ENCODE measurements around the gene PPBP. TPM values are rescaled to one million over a fixed set of nuclear protein-coding genes. Genes with fewer than 3 reads are reported as not detected.

The PPBP gene
- total RNA-seq, 1 experiment from 2014 or later: not detected

GRCh38 chr4:73998040-73999011 is 10.3 kb upstream of the PPBP start, which contains the start of gene CXCL5 (continued):
- TF ChIP-seq ERG (CRISPR knock-in tag; IDR thresholded peaks at IDR 0.05): no peak
- TF ChIP-seq ATF3 (CRISPR knock-in tag; conservative IDR thresholded peaks at IDR 0.05): no peak
- no peak for TF ChIP-seq PRDM15 (CRISPR knock-in tag; IDR thresholded peaks at IDR 0.05)
- TF ChIP-seq ZNF121 (CRISPR knock-in tag; IDR thresholded peaks at IDR 0.05): peak; percentile 81; the same call in 1 of the 2 replicates
- TF ChIP-seq NFYB (CRISPR knock-in tag; conservative IDR thresholded peaks at IDR 0.05; ENCODE audit: low read depth): no peak
- peak; percentile 95 for TF ChIP-seq MAX (CRISPR knock-in tag; IDR thresholded peaks at IDR 0.05)
- peak; percentile 52; the same call in 1 of the 2 replicates for TF ChIP-seq USF1 (CRISPR knock-in tag; IDR thresholded peaks at IDR 0.05)
- TF ChIP-seq FOXK1 (CRISPR knock-in tag; IDR thresholded peaks at IDR 0.05): no peak
- TF ChIP-seq JUN (CRISPR knock-in tag; IDR thresholded peaks at IDR 0.05): no peak
- no peak for TF ChIP-seq ATF2 (CRISPR knock-in tag; IDR thresholded peaks at IDR 0.05; ENCODE audit: borderline replicate concordance, low read depth)
- no peak for TF ChIP-seq ZNF512 (CRISPR knock-in tag; IDR thresholded peaks at IDR 0.05; ENCODE audit: borderline replicate concordance)
- no peak for TF ChIP-seq HMGA2 (CRISPR knock-in tag; IDR thresholded peaks at IDR 0.05)
- TF ChIP-seq TEAD4 (CRISPR knock-in tag; IDR thresholded peaks at IDR 0.05): peak; percentile 45; the same call in 1 of the 2 replicates
- no peak for TF ChIP-seq CREB1 (CRISPR knock-in tag; IDR thresholded peaks at IDR 0.05)
- TF ChIP-seq ZNF232 (CRISPR knock-in tag; IDR thresholded peaks at IDR 0.05): peak; percentile 61; the same call in 1 of the 2 replicates
- TF ChIP-seq TEAD1 (CRISPR knock-in tag; IDR thresholded peaks at IDR 0.05): peak; percentile 66; the same call in 1 of the 2 replicates
- TF ChIP-seq CDX4 (CRISPR knock-in tag; IDR thresholded peaks at IDR 0.05; ENCODE audit: borderline replicate concordance): no peak
- peak; percentile 29; the same call in 1 of the 2 replicates for TF ChIP-seq MYBL2 (CRISPR knock-in tag; IDR thresholded peaks at IDR 0.05)
- no peak; the same call in 1 of the 2 replicates for TF ChIP-seq CREM (CRISPR knock-in tag; IDR thresholded peaks at IDR 0.05)
- TF ChIP-seq ZNF532 (CRISPR knock-in tag; IDR thresholded peaks at IDR 0.05; ENCODE audit: borderline replicate concordance): no peak
- TF ChIP-seq E2F5 (CRISPR knock-in tag; IDR thresholded peaks at IDR 0.05): peak; percentile 55; the same call in 1 of the 2 replicates
